Activated CD4-positive, CD25-positive, alpha-beta regulatory T cell treated with anti-CD3 and anti-CD28 coated beads, Interleukin-2, amount 50 U/mL, for 72 hours (primary cell): ENCODE measurements around the gene GRHL1.

Experiments
- DNase-seq: peaks from one replicate; pipeline ENCODE4 v3.0.0; 2021

The GRHL1 gene

DNA sequence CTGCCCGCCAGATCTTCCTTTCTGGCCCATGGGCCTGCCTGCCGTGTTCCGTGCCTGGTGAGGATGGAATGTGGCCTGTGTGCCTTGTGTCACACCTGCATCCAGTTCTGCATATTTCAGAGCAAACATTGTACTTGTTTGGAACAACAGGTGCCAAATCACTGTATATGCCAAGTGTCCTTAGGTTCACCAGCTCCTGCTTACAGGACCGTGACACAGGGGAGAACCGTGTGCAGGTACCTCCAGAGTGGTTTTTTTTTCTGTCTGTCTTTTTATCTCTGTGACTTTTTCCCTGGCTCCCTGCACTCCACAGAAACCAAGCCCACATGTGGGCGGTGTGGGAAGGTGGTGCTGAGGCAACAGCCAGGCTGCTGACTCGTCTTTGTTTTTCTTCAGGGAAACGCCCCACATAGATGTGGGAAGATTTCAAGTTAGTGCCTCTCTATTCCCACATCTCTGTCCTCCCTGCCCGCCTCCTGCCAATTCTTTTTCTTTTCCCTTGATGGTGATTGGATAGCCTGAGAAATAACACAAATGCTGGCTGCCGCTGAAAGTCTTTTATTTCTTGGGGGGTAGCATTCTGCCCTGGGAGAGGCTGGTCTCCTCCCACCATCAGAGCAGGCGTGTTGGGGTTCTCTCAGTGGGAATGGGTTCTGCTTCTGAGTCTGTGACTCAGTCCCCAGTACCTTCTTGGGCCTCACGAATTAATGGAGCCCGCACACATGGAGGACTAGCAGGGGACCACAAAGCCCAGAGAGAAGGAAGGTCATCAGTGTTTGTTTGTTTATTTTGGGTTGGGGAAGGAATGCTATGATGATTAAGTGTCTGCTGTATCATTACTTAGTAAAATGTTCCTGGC is 21.4 kb downstream of the GRHL1 start:
- DNase-seq = no peak

DNA sequence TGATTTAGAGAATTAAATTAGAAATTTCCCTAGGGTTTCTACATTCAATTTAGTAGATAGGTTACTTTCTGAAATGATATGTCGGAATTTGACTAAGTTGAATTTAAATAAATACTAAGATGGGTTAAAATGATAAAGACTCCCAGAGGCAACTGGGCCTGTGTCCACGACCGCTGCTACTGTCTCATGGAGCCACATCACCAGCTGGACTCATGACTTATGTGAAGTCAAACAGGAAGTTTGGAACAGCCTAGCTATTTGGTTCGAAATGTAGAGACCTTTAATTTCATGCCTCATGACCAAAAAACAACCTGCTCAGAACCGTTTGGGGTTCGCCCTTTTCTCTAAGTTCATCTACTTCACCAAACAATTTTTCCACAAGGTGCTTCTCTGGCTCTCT is 22.2 kb downstream of the GRHL1 start:
- DNase-seq = no peak

DNA sequence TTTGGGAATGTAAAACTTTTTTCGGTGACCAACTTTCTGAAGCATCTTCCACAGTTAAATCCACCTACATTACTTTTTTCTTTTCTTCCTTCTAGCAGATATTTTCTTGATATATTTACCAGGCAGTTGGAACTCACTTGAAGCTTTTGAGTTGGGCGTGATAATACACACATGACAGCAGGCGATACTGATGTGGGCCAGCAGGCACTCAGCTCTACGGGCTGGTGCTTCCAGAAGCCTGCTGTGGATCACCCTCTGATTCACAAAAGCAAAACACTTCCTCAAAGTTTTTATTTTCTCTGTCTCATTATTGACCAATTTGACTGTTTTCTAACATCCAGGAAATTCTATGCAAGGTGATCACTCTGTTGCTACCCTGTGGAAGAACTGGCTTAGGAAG is 22.9 kb downstream of the GRHL1 start:
- no peak for DNase-seq

DNA sequence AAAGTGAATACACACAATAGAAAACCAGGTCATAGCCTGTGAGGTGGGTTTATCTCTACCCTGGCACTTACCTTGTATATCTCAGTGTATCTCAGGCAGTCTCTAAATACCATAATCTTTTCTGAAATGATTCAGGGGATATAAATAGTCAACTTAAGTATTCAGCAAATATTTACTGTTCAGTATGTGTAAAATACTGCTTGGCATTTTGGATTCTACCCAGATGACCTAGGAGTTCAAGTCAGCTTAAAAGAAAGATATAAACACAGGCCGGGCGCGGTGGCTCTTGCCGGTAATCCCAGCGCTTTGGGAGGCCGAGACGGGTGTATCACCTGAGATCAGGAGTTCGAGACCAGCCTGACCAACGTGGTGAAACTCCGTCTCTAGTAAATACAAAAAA is 23.8 kb downstream of the GRHL1 start:
- DNase-seq = no peak

DNA sequence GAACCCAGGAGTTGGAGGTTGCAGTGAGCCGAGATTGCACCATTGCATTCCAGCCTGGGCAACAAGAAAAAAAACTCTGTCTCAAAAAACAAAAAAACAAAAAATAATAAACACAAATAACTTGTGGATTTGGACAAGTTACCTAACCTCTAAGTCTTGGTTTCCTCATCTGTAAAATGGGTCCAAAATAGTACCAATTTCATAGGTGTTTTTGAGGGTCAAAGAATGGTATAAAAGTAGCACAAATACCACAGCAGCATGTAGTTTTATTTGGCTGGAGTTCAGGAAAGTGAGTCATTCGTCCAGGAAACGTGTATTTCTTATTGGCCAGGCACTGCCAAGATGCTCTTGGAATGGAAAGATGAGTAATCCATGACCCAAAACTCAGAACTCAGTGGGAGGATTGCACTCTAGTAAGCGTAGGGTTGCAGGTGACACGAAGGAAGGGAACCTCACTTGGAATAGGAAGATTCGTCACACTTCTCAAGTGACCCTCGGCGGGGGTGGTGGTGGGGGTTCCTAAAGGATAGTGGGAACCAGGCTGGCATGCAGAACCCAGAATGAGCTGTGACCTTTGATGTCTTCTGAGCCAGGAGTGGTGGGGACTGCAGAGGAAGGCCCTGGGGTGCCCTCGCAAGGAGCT is 24.4 kb downstream of the GRHL1 start:
- no peak for DNase-seq

DNA sequence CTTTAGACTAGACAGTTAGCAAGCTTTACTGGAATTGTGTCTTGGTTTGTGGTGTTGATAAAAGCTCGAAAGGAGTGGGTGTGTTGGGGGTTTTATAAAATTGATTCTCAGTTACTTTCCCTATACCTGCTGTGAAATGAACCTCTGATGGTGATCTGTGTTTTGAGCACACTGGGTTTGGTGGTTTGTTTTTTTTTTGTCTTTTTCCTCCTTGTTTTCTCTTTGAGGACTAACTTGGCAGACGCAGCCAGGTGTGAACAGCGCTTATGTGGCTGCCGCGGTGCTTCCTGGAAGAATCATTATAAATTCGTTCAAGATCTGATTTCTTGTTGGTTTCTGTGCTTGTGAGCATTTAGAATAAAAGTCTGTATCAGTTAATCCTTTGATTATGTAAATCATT is 28.5 kb downstream of the GRHL1 start:
- DNase-seq = no peak

DNA sequence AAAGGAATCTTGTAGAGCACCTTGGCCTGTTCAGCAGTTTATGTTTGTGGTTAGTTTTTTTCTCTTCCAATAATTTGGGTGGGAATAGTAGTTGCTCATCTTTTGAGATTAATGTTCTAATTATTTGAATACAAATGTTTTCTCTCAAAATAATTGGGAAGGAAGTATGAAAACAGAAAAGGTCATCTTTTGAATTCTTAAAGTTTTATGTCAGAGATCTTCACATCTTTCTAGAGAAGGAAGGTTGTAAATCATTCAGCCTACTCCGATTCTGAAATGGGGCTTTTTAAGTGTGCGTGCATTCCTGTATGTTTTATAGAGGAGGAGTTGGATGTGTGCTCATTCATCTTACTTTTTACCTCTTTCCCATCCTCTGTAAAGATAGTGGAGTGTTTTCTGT is 29.0 kb downstream of the GRHL1 start:
- DNase-seq = no peak

DNA sequence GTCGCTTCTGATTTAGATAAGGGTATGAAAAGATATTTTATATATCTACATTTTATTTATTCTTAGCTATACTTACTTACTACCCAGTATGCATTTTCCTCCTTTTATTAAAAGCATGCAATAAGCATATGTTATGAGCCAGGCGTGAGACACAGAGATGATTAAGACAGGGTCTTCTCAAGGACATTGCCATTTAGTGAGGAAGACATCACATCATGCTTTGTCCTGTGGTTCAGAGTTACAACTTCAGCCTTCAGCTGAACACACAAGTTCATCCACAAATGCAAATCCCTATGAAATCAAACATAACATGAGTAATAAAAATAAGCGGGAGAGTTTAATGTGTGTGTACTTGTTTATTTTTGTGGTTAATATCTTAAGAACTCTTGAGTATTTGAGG is 30.2 kb downstream of the GRHL1 start:
- DNase-seq = no peak

DNA sequence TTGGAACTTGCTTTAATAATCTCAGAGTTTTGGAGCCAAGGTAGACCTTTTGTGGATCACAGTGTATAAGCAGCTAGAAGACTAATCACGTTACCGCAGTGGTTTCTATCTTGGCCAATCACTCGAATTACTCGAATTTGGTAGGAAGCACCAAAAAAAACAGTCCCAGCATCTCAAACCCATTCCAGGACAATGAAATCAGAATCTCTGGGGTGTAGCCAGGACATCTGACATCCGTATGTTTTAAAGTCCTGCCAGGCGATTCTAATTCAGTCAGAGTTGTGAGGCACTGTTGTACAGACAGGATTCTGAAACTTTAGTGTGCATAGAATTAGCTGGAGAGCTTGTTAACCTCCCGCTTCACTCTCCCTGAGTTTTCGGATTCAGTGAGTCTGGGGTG is 30.8 kb downstream of the GRHL1 start:
- no peak for DNase-seq

DNA sequence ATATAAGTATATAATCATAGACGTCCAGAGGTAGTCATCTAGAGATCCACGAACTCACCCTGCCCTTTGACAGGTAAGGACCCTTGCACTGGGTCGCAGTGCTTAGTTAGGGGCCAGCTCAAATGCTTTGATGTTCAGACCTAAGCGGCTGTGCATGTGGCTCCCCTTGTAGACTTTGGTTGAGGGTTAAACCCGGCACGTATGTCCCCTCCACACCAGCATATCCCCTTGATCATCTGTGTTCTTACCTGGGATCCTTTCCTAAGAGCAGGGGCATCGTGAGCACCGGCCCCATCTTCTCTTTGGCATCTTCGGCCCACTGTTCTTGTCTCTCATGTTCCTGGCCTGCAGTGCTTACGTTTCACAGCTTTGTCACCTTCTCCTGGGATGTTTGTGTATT is 31.4 kb downstream of the GRHL1 start:
- DNase-seq = no peak

DNA sequence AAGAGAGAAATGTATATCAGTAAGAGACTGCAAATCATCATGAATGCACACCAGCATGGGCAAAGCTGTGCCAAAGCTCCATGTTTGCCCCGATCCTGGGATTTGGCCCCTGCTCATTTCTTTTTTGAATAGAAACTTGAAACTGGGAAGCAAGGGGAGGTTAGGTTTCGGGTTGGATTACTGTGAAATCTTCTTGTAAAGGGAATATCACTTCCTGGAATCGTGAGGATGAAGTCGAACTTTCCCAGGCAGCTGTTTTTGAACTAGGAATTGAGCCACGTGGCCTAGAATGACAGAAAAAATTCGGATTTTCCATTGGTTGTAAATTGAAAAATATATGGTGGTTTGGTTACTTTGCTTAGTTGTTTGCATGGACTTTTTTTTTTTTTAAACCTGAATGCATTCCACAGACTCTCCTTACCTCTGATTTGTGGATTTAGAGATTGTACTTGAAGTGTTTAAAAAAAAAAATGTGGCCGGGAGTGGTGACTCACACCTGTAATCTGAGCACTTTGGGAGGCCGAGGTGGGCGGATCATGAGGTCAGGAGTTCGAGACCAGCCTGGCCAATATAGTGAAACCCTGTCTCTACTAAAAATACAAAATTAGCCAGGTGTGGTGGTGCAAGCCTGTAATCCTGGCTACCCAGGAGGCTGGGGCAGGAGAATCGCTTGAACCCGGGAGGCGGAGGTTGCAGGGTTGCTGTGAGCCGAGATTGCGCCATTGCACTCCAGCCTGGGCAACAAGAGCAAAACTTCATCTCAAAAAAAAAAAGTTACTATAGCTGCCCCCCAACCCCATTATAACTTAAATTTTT is 32.1 kb downstream of the GRHL1 start:
- DNase-seq = no peak

DNA sequence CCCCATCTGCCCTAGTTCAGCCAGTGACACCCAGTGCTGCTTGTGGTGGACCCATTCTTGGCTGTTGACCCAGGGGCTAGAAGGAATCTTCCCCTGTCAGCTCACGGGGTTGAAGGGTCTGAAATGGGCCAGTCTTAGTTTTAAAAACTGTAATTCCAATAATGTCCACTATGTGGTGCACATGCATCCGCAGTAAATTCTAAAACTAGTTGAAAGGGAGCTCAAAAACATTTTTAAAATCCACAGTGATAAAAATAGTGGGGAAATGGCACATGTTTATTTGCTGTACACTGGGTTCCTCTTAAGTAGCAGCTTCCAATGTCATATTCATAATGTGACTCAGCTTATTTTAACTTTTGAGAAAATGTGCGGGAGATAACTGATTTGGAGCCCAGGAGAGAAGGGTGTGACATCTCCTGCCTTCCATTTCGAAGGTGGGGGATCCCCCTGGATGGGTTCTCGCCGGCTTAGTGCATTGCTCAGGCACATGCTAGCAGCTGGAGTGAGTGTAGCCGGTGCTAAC is 32.8 kb downstream of the GRHL1 start:
- DNase-seq = no peak

DNA sequence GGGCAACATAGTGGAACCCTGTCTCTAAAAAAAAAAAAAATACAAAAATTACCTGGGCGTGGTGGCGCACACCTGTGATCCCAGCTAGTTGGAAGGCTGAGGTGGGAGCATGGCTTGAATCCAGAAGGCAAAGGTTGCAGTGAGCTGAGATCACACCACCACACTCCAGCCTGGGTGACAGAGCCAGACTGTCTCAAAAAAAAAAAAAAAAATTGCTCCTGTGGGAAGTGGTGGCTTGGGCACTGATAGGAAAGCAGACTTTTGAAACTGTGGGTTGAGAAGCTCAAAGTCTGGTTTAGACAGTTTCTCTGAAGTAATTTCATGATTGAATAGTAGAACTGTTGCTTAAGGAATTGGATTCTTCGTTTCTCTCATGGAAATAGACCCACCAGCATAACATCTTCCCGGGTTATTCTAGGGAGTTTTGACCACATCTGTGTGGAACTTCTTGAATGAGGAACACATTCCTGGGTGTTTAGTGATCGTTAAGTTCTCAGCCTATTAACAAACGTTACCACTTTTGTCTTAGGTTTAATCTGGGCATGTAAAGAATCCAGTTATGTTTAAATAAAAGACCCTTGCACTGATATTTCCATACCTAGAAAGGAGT is 33.5 kb downstream of the GRHL1 start:
- no peak for DNase-seq

DNA sequence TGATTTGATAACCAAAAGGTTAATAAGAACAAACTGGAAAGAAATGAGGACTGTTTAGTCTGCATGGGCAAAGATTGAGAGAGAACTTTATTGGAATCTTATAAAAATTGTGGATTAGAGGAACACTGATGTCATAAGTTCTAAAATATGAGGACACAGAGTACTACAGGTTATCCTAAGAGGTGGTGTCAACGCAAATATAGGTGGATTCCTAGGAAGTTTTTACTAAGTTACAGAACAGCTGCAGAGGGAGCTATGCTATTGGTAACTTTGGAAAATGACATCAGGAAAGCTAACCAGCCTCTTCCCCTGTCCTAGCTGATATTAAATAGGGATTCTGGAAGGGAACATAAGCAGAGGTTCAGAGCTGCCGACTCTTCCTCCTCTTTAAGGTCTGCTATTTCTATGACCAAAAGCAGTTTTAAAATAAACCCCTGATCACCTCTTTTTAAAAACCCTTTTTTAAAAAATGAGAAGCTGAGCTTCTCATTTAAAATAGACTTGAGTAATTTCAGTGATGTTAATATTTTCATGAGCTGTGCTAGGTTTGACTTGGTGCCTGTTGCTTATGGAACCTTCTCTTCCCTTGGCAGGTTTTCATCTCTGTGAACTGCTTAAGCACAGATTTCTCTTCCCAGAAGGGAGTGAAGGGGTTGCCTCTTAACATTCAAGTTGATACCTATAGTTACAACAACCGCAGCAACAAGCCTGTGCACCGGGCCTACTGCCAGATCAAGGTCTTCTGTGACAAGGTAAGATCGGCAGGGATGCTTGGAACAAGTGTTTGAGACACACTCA is 34.2 kb downstream of the GRHL1 start:
- DNase-seq = no peak

DNA sequence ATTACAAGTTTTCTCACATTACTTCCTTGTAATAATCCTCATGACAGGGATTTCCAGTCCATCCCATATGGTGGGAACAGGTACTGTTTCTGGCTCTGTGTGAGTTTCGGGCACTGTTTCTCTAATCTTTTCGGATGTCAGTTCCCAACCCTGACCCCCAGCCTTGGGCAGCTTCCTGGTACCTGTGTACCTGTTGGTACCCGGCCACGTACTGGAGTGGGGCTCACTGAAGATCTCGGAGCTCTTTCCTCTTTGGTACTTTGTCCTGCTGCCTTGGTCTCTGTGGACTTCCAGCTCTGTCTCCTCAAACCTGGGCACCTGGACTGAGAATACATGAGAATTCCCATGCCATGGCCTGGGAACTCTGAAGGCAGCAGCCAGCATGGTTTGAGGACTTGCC is 36.8 kb downstream of the GRHL1 start:
- no peak for DNase-seq

DNA sequence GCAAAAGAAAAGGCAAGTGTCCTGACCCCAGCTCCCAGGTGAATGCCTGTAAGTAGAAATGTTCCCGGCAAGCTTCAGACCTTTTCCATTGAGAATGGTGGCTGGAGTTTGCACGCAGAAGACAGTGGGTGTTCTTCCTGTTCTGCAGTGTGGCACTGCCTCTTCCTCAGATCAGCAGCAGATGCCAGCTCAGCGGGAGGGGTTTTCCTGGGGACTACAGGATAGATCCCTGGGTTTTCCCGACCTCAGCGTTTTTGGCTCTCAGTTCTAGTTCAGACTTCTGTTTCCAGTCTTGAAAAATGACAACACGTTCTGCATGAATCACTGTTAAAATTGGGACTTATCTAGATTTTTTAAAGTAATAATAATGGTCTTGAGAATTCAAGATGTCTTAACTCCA is 39.2 kb downstream of the GRHL1 start:
- DNase-seq = no peak

DNA sequence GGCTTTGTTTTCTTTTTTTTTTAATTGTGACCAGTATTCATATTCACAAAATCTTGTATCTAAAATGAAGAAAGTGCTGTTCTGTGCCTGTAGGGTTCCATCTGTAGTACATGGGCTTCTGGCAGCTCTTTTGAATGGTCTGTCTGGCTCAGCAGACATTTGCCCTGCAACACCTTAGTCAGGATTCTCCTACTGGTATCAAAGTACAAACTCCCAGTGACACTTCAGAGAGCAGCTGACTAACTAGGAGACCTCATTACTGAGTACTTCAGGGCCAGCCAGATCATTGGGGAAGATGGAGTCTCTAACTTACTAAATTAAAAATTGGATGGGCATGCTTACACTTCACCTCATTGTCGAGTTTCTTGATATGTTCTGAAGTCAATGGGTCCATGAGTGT is 39.7 kb downstream of the GRHL1 start:
- no peak for DNase-seq

DNA sequence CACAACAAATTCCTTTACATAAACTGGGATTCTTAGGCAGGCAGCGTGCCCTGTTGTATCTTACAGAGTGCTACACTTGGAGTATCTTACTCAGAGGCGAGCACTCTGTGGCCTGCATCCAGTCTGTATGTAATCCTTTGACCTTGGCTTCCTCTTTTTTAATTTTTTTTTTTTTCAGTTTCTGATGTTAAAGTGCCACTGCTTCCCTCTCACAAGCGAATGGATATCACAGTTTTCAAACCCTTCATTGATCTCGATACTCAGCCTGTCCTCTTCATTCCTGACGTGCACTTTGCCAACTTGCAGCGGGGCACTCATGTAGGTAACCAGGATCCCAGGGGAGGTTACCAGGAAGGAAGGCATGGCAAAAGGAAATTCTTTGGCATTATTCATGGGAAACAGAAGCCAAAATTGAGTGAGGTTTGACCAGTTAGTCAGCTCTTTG is 40.4 kb downstream of the GRHL1 start:
- no peak for DNase-seq

DNA sequence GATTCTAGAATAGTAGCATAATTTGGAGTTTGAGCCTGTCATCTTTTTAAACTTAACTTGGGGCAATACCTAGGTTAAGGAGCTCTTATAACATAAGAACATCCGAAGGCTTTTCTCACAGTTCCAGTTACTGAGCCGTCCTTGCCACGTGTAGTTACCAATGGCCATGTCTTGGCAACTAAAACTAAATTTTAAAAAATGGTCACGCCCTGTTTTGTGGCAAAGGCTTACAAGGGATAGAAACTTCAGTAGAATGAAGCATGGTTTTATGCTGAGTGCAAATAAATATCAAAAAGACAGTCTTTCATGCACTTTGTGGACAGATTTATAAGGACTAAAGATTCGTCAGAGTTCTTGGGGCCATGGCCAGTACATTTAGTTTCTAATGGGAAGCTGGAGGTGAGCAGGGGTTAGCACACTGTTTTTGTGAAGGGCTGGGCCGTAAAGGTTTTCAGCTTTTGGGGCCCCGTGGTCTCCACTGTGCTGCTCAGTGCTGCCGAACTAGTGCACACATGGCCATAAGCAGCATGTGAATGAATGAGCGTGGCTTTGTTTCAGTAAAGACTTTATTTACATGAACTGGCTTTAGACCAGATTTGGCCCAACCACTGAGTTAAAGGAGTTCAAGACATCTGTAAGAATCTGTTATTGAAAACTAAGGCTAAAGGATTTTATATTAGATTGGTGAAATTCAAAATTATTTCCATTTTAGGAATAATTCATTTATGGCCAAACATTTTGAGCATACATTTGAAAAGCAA is 41.1 kb downstream of the GRHL1 start:
- no peak for DNase-seq

DNA sequence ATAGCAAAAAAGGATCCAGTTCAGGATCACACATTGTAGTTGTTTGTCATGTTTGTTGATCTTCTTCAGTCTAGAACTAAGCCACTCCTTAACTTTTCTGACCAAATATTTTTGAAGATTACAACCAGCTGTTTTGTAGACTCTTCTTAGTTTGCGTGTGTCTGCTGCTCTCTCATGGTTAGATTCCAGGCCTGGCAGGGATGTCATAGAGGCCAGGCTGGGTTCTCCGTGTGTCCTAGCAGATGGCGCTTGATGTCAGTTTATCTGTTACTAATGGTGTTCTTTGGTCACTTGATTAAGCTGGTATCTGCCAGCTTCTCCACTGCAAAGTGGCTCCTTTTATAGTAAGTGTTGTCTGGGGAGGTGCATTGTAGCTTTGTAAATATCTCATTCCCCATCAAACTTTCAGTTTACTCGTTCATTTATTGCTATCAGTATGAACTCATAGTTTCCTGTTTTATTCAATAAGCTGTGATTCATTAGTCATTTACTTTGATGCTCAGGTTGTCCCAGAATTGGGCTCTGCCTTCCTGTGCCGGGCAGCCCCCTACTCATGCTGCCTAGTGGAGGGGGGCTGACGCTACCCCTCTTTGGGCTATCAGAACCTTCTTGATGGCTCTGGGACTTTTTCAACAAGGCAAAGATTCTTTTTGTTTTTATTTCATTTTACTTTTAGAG is 42.1 kb downstream of the GRHL1 start:
- DNase-seq = no peak

DNA sequence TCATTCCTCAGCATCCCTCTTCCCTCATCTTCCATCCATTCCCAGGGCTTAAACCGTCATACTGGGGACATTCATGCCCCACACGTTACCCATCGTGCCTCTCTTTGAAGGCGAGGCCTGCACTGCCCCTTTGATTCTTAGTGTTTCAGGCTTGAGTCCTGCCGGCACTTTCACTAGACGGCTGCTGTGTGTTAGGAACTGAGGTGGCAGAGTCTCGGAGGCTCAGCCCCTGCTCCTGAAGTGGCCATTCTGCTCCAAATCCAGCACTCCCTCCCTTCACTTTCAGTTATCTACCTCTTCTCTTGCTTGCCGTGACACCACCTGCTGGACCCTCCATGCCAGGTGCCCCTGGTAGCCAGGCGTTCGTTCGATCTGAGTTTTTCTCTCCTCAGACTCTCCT is 43.0 kb downstream of the GRHL1 start:
- no peak for DNase-seq
